COLO668 (cell line): ENCODE results near the gene PTPRG.

Source experiments
- DNase-seq: peaks from one replicate; lab custom pipeline; 2025; ENCODE audit not compliant: unreplicated experiment; lab: John Stamatoyannopoulos, UW

PTPRG gene

DNA sequence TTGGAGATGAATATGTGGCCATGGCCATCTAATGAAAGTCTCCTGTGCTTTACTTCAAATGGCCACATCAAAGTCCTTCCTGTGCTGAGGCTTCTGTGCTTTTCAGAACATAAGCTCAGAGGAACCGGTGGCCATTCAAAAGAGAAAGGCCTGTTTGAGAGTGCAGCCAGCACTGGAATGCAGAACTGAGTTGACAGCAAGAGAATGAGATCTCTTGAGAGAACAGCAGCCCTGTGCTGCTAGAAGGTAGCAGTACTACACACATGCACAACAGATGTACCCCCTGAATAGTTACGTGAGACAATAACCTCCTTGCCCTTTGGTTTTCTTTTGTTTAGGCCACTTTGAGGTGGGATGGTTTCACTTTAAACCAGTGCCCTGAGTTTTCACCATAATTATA, 292.5 kb downstream of the PTPRG start:
- no peak for DNase-seq

DNA sequence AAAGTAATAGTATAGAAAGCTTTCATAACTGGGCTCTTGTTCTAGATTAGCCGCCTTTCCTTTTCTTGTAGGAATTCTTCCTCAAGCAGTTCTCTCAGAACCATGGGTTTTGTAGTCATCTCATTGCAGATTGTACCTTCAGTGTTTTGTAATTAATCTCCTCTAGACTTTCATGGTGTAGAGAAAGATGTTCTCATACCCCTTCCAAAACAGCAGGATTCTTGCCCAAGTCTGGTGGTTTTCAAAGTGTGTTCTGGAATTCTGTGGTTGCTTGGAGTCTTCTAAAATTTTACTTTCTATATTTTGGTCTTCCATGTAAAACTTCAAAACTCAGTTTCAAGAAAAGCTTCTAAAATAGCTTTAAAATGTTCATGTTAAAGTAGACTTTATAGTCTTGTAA, 293.8 kb downstream of the PTPRG start:
- no peak for DNase-seq

DNA sequence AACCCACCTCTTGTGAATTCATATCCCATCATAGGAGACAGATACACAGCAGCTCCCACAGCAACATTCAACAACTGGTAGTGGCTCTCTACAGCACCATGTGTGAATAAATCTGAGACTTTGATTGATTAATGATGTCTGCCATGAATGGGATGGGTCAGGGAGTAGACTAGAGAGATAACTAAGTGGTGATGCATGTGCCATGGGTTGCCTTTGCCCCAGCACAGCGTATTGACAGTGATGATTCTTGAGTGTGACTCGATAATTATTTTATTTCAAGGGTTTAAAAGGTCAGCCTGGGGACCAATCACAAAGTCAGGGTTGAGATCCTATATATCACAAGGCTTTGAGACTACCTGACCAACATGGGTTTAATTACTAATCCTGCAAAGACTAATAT, 295.9 kb downstream of the PTPRG start:
- DNase-seq, result no peak

- DNase-seq, result no peak
Measured at GRCh38 chr3:61858054-61858453, 296.7 kb downstream of the PTPRG start.

DNA sequence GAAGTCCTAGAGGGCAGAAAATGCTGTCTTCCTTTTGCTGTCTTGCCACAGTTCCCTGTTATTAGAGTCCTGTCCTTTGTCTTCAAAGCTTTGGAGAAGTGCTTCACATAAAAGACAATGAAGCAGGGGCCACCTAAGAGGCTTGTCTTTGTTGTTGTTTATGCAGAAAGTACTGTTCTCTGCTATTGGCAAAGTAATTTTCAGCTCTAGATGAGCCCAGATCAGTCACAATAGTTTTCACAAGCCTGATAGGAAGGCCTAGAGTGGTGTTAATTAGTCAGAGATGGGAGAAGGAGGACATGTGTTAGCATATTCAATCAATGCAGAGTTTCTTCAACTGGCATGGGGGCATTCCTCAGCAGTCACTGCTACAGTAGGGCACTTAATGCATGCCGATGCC, 300.0 kb downstream of the PTPRG start:
- DNase-seq, result no peak

DNA sequence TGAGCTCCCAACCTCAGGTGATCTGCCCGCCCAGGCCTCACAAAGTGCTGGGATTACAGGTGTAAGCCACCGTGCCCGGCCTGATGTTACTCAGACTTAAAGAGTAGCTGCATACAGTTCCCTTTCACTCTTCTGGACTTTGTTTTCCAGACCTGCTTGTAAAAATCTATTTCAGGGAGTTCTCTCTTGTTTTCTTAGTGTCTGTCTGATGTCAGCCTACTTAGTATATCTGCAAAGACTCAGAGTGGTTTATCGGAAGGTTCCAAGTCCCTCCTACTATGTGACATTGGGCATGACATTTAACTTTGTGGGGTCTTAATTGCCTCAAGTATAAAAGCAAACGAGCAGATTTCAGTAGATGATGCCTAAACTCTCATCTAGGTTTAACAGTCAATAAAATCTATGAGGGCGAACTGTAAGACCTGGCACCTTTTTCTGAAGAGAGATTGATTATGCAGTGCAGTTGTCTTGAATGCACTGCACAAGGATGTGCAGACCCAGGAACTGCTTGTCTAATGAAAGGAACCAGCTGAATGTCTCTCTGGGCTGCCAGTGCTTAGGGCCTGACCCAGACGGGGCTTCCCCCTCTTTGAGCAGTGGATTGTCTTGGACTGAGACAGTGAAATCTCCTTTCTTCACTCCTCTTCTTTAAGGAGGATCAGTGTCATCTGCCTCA, 301.4 kb downstream of the PTPRG start:
- no peak for DNase-seq

GRCh38 chr3:61863579-61863978, 302.2 kb downstream of the PTPRG start:
- no peak for DNase-seq

- no peak for DNase-seq
Measured at GRCh38 chr3:61864886-61865285, 303.5 kb downstream of the PTPRG start.

GRCh38 chr3:61865466-61866152, 304.2 kb downstream of the PTPRG start:
- DNase-seq, result no peak

DNA sequence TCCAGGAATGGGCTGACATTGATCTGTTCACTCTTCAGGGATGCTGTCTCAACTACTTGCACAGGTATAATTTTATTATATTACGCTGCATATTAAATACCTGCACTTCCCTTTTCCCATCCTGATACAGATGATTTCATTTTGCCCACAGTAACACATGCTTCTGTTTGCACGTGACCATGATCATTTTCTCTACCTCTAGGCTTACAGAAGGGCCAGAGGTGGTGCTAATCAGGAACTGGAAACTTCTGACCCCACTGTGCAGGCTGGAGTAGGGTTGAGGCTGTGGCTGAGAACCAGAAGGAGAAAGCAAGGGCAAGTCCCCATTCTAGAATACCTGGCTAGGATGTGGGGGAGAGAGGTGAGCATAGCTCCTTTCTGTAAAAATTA, 304.8 kb downstream of the PTPRG start:
- no peak for DNase-seq

DNA sequence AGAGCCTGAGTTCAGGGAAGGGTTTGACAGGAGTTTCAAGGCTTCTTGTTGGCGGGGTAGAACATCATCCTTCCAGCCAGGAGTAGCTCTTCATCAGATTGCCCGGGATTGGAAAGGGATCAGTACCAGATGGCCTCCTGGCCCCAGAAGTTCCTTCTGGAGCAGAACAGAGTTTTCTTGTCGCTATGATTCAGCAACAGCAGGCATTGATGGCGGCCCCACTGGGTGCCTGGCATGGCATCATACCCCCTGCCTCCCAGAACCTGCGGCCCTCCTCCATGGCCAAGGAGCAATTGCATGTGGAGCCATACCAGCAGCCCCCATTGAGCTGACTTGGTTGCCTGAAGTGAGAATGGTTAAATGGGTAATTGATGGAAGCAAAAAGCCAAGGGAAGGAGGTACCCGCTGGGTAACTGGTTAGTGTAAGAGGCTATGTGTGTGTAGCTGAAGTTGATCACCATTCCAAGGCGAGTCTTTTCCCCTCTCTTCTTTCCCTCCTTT, 305.6 kb downstream of the PTPRG start:
- DNase-seq, result no peak

DNA sequence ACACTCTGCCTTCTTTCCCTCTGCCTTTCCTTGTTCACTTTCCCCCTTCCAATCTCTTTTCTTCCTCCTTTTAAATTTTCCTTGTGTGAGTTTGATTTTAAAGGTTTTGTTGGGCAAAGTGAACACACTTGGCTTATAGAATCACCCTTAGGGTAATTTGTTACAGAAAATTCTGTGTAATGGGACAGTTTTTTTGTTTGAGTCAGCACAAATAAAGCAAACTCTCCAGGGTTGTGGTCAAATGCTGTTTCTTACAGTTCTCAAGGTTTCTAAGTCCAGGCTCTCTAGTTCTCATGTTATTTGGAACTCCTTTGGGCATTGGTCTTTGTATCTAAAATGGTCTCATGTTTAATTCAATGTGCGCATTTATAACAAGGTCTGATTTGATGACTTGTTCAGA, 307.1 kb downstream of the PTPRG start:
- DNase-seq, result no peak

GRCh38 chr3:61869371-61869770, 308.0 kb downstream of the PTPRG start:
- DNase-seq, result no peak

- no peak for DNase-seq
Measured at GRCh38 chr3:61871644-61872043, 310.3 kb downstream of the PTPRG start.

DNA sequence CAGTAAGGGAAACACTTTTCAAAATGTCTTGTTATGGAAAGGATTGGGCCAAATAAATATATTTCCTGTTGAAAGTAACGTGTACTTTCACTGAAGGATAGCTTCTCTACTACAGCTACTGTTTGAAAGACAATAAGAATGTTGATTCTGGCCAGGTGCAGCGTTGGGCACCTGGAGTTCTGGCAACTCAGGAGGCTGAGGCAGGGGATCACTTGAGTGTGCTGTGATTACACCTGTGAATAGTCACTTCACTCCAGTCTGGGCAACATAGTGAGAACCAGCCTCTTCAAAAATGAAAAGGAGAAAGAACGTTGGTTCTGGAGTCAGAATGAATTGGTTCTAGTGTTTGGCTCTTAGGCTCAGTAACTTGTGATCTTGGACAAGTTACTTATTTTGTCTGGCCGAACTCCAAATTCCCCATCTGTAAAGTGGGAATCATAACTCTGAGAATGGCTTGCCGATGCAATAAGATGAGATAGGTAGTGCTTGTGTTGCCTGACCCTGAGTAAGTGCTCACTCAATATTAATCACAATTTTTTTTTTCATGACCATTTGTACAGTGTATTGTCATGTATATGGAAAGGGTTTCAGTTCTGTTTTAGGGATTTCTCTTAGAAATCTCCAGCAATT, 310.8 kb downstream of the PTPRG start:
- peak; percentile 2 for DNase-seq

- DNase-seq, result no peak
Measured at GRCh38 chr3:61875046-61875844, 313.9 kb downstream of the PTPRG start.

- DNase-seq, result no peak
Measured at GRCh38 chr3:61875976-61876671, 314.8 kb downstream of the PTPRG start.

GRCh38 chr3:61876797-61877196, 315.4 kb downstream of the PTPRG start:
- DNase-seq, result no peak

DNA sequence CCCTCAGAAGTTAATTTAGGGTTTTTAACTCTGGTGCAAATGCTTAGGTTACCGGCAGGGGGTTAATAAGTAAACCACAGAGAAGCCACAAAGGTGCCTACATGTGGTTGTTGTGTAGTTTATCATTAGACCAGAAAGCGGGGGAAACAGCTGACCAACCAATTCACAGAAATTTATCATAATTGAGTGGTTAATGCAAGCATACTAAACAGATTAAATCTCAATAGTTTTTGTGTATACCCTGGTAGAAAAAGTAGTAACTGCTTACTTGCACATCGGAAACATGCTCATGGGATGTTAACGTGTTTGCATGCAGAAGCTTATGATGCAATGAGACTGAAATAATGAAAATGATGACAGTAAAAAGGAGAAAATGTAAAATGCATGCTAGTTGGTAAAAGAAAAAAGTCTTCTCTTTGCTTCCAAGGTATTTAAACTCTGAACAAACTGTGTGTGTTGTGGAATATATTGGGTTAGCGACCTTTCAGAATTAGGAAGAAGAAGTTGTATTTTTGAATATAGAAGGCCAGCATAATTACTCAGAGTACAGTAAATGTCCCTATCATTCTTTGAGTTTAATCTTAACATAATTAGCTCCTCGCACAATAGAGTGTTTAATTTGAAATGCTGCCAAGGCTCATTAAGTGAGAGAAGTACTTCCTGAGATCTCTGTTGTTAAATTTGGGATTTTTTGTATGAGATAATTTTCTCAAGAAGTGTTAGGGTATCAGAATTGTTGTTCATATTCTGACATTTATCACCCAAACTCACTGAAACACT, 316.2 kb downstream of the PTPRG start:
- DNase-seq, result peak; percentile 2

GRCh38 chr3:61882253-61882652, 320.9 kb downstream of the PTPRG start:
- no peak for DNase-seq
